HepG2 (cell line): ENCODE data around the gene CPXM1. TPM values are rescaled to one million over a fixed set of nuclear protein-coding genes. Genes with fewer than 3 reads are reported as not detected.

Experiments
- BORCS8-MEF2B ChIP-seq: sonication (generic); formaldehyde crosslinking; IDR thresholded peaks from 2 replicates; pipeline ENCODE4 v1.8.0; 2022; ENCODE audit warnings: mild to moderate bottlenecking, missing genetic modification reagents
- FOXO4 ChIP-seq: sonication (generic); formaldehyde crosslinking; conservative IDR thresholded peaks from 2 replicates; pipeline ENCODE4 v1.8.1; 2023; ENCODE audit warnings: missing genetic modification reagents
- JUNB ChIP-seq: sonication (generic); formaldehyde crosslinking; IDR thresholded peaks from 2 replicates; pipeline ENCODE4 v1.8.0; 2022; ENCODE audit warnings: missing genetic modification reagents, mild to moderate bottlenecking, borderline replicate concordance
- KAT7 ChIP-seq: IDR thresholded peaks from 2 replicates; pipeline ENCODE4 v1.6.1; 2018; ENCODE audit warnings: borderline replicate concordance, missing compliant biosample characterization
- MYNN ChIP-seq: sonication (generic); formaldehyde crosslinking; IDR thresholded peaks from 2 replicates; pipeline ENCODE4 v1.4.0; 2020; ENCODE audit warnings: mild to moderate bottlenecking, low read depth, missing genetic modification reagents
- SP2 ChIP-seq: sonication (generic); formaldehyde crosslinking; IDR thresholded peaks from 2 replicates; pipeline ENCODE4 v1.5.1; 2020; ENCODE audit warnings: mild to moderate bottlenecking, missing genetic modification reagents
- ZNF747 ChIP-seq: sonication (generic); formaldehyde crosslinking; IDR thresholded peaks from 2 replicates; pipeline ENCODE4 v1.8.1; 2023; ENCODE audit warnings: missing genetic modification reagents, mild to moderate bottlenecking, borderline replicate concordance
- ZNF75D ChIP-seq: sonication (generic); formaldehyde crosslinking; IDR thresholded peaks from 2 replicates; pipeline ENCODE4 v1.8.1; 2023; ENCODE audit warnings: missing genetic modification reagents, mild to moderate bottlenecking, borderline replicate concordance
- ZSCAN22 ChIP-seq: sonication (generic); formaldehyde crosslinking; IDR thresholded peaks from 2 replicates; pipeline ENCODE4 v1.4.0; 2020; ENCODE audit warnings: mild to moderate bottlenecking, missing genetic modification reagents
- ZSCAN9 ChIP-seq: IDR thresholded peaks from 2 replicates; pipeline ENCODE4 v1.6.1; 2016; ENCODE audit warnings: borderline replicate concordance
- polyA plus RNA-seq, 8 experiments: library from polyadenylated mRNA; depleted of rRNA in 3 of 8; stranded (reverse) in 7 of 8; unstranded in 1 of 8; fragments of >200 nt; fragmentation: Illumina TruSeq in 4 of 8; extraction: Trizol in 4 of 8; gene quantifications; 2 replicates each; pipeline versions ENCODE4 v1.2.1 to v1.2.3, GENCODE V29; 2011 to 2016; ENCODE audit warnings: low read depth in 4 of 8, missing spikeins in 1 of 8, mixed read lengths in 1 of 8; ENCODE audit not compliant: insufficient read depth in 1 of 8
- total RNA-seq, 5 experiments: library from RNA; depleted of rRNA; stranded (reverse); fragments of >200 nt; fragmentation: Illumina TruSeq; extraction: Trizol; gene quantifications; 2 replicates each; pipeline ENCODE4 v1.2.3, GENCODE V29; 2016; ENCODE audit warnings: low read depth in 1 of 5
- TF ChIP-seq, protein P1 (sequence below), 2 experiments: sonication (generic) in 1 of 2; formaldehyde crosslinking in 1 of 2; IDR thresholded peaks; 2 replicates each; pipeline versions ENCODE4 v1.4.0 to v1.6.1; 2016 to 2020; ENCODE audit warnings: borderline replicate concordance in 1 of 2, low read depth in 1 of 2, mild to moderate bottlenecking in 1 of 2, missing genetic modification reagents in 1 of 2
- TF ChIP-seq, protein P2 (sequence below): sonication (generic); formaldehyde crosslinking; IDR thresholded peaks from 2 replicates; pipeline ENCODE4 v1.4.0; 2020; ENCODE audit warnings: missing genetic modification reagents, low read depth, mild to moderate bottlenecking, borderline replicate concordance
- TF ChIP-seq, protein P3 (sequence below): IDR thresholded peaks from 2 replicates; pipeline ENCODE4 v1.6.1; 2018; ENCODE audit warnings: missing genetic modification reagents

Gene CPXM1
- total and polyA plus RNA-seq, 2 of the 13 experiments (the other 11 are each of a cell fraction or from before 2014, with no cell fraction given): 0.07 TPM; not detected in 1

- TF ChIP-seq, protein P1, sequence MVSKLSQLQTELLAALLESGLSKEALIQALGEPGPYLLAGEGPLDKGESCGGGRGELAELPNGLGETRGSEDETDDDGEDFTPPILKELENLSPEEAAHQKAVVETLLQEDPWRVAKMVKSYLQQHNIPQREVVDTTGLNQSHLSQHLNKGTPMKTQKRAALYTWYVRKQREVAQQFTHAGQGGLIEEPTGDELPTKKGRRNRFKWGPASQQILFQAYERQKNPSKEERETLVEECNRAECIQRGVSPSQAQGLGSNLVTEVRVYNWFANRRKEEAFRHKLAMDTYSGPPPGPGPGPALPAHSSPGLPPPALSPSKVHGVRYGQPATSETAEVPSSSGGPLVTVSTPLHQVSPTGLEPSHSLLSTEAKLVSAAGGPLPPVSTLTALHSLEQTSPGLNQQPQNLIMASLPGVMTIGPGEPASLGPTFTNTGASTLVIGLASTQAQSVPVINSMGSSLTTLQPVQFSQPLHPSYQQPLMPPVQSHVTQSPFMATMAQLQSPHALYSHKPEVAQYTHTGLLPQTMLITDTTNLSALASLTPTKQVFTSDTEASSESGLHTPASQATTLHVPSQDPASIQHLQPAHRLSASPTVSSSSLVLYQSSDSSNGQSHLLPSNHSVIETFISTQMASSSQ (IDR thresholded peaks at IDR 0.05; ENCODE audit: low read depth): no peak
- TF ChIP-seq, protein P1 (CRISPR knock-in tag; IDR thresholded peaks at IDR 0.05; ENCODE audit: borderline replicate concordance): peak; percentile 58
- TF ChIP-seq ZSCAN9 (CRISPR knock-in tag): peak; percentile 92; the same call in 1 of the 2 replicates
- no peak for TF ChIP-seq ZNF75D (CRISPR knock-in tag)
- no peak for TF ChIP-seq JUNB
- TF ChIP-seq, protein P2, sequence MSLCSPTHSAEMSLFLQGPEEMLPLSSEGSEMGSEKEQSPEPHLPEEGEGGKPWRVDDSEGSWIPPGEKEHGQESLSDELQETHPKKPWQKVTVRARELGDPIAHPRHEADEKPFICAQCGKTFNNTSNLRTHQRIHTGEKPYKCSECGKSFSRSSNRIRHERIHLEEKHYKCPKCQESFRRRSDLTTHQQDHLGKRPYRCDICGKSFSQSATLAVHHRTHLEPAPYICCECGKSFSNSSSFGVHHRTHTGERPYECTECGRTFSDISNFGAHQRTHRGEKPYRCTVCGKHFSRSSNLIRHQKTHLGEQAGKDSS (CRISPR knock-in tag): peak; percentile 64; the same call in 1 of the 2 replicates
- TF ChIP-seq ZNF747 (CRISPR knock-in tag): peak; percentile 97
- peak; percentile 98 for TF ChIP-seq BORCS8-MEF2B
- TF ChIP-seq SP2 (CRISPR knock-in tag): peak; percentile 75
- peak; percentile 93; the same call in 1 of the 2 replicates for TF ChIP-seq MYNN (CRISPR knock-in tag)
- peak; percentile 93; the same call in 1 of the 2 replicates for TF ChIP-seq KAT7
- peak; percentile 95 for TF ChIP-seq FOXO4 (CRISPR knock-in tag)
- TF ChIP-seq ZSCAN22: no peak; the same call in 1 of the 2 replicates
- TF ChIP-seq, protein P3, sequence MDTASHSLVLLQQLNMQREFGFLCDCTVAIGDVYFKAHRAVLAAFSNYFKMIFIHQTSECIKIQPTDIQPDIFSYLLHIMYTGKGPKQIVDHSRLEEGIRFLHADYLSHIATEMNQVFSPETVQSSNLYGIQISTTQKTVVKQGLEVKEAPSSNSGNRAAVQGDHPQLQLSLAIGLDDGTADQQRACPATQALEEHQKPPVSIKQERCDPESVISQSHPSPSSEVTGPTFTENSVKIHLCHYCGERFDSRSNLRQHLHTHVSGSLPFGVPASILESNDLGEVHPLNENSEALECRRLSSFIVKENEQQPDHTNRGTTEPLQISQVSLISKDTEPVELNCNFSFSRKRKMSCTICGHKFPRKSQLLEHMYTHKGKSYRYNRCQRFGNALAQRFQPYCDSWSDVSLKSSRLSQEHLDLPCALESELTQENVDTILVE: peak; percentile 69
Measured at GRCh38 chr20:2840138-2840966, 39.9 kb upstream of the CPXM1 start, which contains the start of the genes PCED1A and VPS16 (continued).
